ENCODE results near the gene TRAPPC13. TPM values are rescaled to one million over a fixed set of nuclear protein-coding genes. Genes with fewer than 3 reads are reported as not detected.
"Not testable (repeated sequence)": the region's sequence is repeated elsewhere in the genome, so short reads cannot be mapped to it uniquely, and the experiment has no call there.

The TRAPPC13 gene
- total RNA-seq, 2 experiments from 2014 or later = 24.4 to 24.5 TPM

DNA sequence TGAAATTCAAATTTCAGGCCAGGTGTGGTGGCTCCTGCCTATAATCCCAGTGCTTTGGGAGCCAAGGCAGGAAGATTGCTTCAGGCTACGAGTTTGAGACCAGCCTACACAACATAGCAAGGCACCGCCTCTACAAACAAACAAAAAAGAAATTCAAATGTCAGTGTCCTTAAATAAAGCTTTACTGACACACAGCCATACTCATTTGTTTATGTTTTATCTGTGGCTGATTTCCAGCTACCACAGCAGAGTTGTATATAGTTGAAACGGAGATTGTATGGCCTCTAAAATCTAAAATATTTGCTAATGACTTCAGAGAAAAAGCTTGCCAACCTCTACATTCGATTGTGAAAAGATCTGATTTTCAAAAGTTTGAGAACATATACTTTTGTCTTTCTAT lies 15.4 kb downstream of the TRAPPC13 start:
- H3K36me3 Mint-ChIP-seq (ENCODE audit: low read depth) = peaks cover 32% of the 10 kb centered on the region
- DNase-seq = no peak
- no peak overlapping the region for H3K4me3 Mint-ChIP-seq
- ChIA-PET CTCF (interaction anchor here (1.2 kb wide), 1 partner anchor 12 kb away, joined by 4 read pairs; no protein-coding TSS in a partner anchor), POLR2A (no interaction called here)
- no peaks in the 10 kb centered on the region for H3K27me3 Mint-ChIP-seq
- H3K9me3 Mint-ChIP-seq = no peaks in the 10 kb centered on the region
- H3K27ac Mint-ChIP-seq = no peak overlapping the region
- no peaks in the 10 kb centered on the region for H3K4me1 Mint-ChIP-seq

DNA sequence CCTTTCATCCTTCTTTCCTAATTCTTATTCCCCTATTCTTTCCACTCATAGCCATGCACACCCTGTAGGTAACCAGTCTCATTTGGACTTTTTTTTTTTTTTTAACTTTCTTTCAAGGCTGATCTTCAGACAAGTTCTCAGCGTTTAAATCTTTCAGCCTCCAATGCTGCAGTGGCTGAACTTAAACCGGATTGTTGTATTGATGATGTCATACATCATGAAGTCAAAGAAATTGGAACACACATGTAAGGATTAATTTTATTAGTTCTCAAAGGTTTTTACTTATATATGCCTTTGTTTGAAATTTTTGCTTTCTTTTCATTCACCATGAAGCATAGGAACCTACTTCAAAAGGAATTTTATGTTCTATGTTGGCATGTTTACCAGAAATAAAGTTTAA lies 22.1 kb downstream of the TRAPPC13 start:
- POLR2A ChIA-PET = no interaction called here
- no peak for DNase-seq
- Mint-ChIP-seq H3K36me3 (ENCODE audit: low read depth) (peaks cover 28% of the 10 kb centered on the region), H3K4me1 (peaks cover 1% of the 10 kb centered on the region), H3K9me3 (no peaks in the 10 kb centered on the region), H3K27me3 (no peaks in the 10 kb centered on the region), H3K4me3 (no peak overlapping the region), H3K27ac (no peak overlapping the region)
- CTCF ChIA-PET = interaction anchor here (0.6 kb wide), 1 partner anchor 82 kb away, joined by 3 read pairs; no protein-coding TSS in a partner anchor

DNA sequence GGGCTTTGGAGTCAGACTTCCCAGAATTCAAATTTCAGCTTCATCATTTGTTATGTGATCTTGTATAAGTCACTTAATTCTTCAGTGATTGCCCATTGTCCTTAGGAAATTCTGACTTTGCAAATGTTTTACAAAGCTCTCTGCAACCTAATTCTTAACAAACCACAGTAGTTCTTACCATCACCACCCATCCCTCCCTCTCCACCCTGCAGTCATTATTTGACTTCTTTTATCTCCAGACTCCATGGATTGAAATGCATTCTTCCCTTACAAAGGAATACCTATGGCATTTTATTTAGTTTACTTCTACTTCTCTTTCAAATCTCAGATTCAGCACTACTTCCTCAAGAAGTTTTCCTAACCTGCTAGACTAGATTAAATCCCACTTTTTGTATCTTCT lies 23.1 kb downstream of the TRAPPC13 start:
- peaks cover 1% of the 10 kb centered on the region for H3K4me1 Mint-ChIP-seq
- CTCF ChIA-PET = no interaction called here
- no peaks in the 10 kb centered on the region for H3K27me3 Mint-ChIP-seq
- no peak overlapping the region for H3K4me3 Mint-ChIP-seq
- peaks cover 26% of the 10 kb centered on the region for H3K36me3 Mint-ChIP-seq (ENCODE audit: low read depth)
- DNase-seq = no peak
- H3K9me3 Mint-ChIP-seq = no peaks in the 10 kb centered on the region
- POLR2A ChIA-PET = no interaction called here
- H3K27ac Mint-ChIP-seq = no peak overlapping the region

DNA sequence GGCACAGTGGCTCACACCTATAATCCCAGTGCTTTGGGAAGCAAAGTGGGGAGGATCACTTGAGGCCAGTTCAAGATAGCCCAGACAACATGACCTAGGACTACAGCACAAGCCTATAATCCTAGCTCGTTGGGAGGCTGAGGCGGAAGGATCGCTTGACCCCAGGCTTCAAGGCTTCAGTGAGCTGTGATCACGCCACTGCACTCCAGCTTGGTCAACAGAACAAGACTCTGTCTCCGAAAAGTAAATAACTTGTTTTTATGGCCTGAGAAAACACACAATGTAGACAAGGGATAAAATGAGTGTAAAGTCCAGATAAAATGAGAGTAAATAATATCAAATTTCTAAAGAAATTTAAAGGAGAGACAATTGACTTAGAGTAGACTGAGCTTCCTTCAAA lies 26.3 kb downstream of the TRAPPC13 start:
- peaks cover 1% of the 10 kb centered on the region for H3K4me1 Mint-ChIP-seq
- ChIA-PET POLR2A (no interaction called here), CTCF (interaction anchor here (0.9 to 1.7 kb wide), 3 partner anchors 8 to 15 kb away, joined by 3 to 4 read pairs (median 4); no protein-coding TSS in a partner anchor)
- H3K36me3 Mint-ChIP-seq (ENCODE audit: low read depth) = peaks cover 29% of the 10 kb centered on the region
- H3K9me3 Mint-ChIP-seq = no peaks in the 10 kb centered on the region
- H3K27me3 Mint-ChIP-seq = no peaks in the 10 kb centered on the region
- no peak overlapping the region for H3K4me3 Mint-ChIP-seq
- DNase-seq = no peak
- no peak overlapping the region for H3K27ac Mint-ChIP-seq

DNA sequence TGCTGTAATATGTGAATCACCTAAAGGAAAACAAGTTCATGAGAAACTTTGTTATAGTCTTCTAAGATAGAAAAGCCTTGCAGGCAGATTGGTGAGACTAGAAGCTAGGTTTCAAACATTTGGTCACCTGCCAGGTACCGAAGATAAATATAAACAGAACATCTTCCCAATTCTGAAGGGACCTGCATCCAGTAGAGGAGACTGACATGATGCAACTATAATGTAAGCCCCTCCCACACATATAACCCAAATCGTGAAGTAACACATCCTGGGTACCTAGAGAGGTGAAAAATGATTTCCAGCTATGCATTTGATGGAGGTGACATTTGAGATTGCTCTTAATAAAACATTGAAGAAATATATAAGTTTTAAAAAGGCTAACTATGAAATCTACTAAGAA lies 29.9 kb downstream of the TRAPPC13 start:
- Mint-ChIP-seq H3K9me3 (no peaks in the 10 kb centered on the region), H3K4me1 (no peaks in the 10 kb centered on the region), H3K27ac (no peak overlapping the region), H3K27me3 (no peaks in the 10 kb centered on the region), H3K4me3 (no peak overlapping the region), H3K36me3 (ENCODE audit: low read depth) (peaks cover 25% of the 10 kb centered on the region)
- ChIA-PET CTCF (interaction anchor here (0.6 kb wide), 1 partner anchor 10 kb away, joined by 3 read pairs; no protein-coding TSS in a partner anchor), POLR2A (no interaction called here)
- no peak for DNase-seq

DNA sequence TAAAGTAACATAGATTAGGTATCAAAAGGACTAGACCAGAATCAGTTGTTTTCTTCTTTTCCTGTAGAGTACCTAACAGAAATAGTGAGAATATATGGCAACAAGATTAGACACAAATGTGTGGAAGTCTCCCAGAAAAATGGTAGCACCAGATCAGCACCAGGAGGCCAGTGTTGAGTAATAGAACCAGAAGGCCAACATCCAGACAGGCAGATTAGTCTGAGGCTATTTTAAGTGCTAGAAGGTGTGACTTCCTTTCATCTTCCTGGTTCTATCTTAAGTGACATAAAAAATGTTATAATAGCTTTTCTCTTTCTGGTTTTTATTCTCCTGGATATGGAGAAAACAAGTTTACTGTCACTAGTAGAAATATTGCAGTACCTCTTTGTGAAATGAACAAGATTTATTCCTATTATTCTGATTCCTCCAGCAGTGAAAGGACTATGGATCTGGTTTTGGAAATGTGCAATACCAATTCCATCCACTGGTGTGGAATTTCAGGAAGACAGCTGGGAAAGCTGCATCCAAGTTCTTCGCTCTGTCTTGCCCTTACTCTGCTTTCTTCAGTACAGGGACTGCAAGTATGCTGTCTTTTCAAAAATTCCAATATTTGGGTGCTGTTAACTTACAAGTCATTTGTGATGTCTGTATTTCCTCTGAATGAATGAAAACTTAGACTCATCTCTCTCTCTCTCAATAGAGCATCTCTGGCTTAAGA lies 39.1 kb downstream of the TRAPPC13 start:
- peaks cover 26% of the 10 kb centered on the region for H3K36me3 Mint-ChIP-seq (ENCODE audit: low read depth)
- no peaks in the 10 kb centered on the region for H3K9me3 Mint-ChIP-seq
- H3K27ac Mint-ChIP-seq = no peak overlapping the region
- no peak for DNase-seq
- ChIA-PET POLR2A (no interaction called here), CTCF (interaction anchor here (1.0 kb wide), 1 partner anchor 12 kb away, joined by 3 read pairs; no protein-coding TSS in a partner anchor)
- no peaks in the 10 kb centered on the region for H3K27me3 Mint-ChIP-seq
- peaks cover 3% of the 10 kb centered on the region for H3K4me1 Mint-ChIP-seq
- no peak overlapping the region for H3K4me3 Mint-ChIP-seq

DNA sequence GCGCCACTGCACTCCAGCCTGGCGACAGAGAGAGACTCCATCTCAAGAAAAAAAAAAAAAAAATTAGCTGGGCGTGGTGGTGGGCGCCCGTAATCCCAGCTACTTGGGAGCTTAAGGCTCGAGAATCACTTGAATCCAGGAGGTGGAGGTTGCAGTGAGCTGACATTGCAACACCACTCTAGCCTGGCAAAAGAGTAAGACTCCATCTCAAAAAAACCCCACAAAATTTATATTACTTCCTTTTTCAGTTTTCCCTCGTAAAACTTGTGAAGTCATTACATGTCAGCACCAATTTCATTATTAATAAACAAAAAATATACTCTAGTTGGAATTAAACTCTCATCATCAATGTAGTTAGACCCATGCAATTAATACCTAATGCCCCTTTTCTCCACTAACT lies 43.9 kb downstream of the TRAPPC13 start:
- CTCF ChIA-PET = no interaction called here
- no peak overlapping the region for H3K27ac Mint-ChIP-seq
- no peaks in the 10 kb centered on the region for H3K9me3 Mint-ChIP-seq
- no peak overlapping the region for H3K4me3 Mint-ChIP-seq
- POLR2A ChIA-PET = no interaction called here
- H3K27me3 Mint-ChIP-seq = no peaks in the 10 kb centered on the region
- no peak for DNase-seq
- peaks cover 3% of the 10 kb centered on the region for H3K4me1 Mint-ChIP-seq
- H3K36me3 Mint-ChIP-seq (ENCODE audit: low read depth) = peaks cover 26% of the 10 kb centered on the region

DNA sequence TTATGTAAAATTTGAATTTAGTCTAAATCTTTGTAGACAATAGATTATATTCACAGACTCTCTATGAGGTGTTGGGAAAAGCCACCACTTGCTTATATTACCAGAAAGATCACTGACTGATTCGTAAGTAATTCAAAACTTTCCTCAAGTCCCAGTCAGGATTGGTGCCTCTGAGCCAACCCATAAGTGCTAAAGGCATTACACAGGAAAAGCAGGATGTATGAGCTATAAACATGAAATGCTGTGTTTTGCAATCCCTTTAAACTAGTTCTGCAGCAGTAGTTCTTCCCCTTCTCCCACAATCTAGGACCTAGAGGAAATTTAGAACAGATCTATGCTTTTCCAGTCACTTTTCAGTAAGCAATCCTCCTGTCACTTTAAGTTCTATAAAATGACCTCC lies 48.0 kb downstream of the TRAPPC13 start:
- Mint-ChIP-seq H3K27me3 (no peaks in the 10 kb centered on the region), H3K27ac (no peak overlapping the region), H3K4me1 (peaks cover 14% of the 10 kb centered on the region), H3K9me3 (no peaks in the 10 kb centered on the region), H3K36me3 (ENCODE audit: low read depth) (peaks cover 46% of the 10 kb centered on the region), H3K4me3 (no peak overlapping the region)
- ChIA-PET CTCF (no interaction called here), POLR2A (no interaction called here)
- DNase-seq = no peak

DNA sequence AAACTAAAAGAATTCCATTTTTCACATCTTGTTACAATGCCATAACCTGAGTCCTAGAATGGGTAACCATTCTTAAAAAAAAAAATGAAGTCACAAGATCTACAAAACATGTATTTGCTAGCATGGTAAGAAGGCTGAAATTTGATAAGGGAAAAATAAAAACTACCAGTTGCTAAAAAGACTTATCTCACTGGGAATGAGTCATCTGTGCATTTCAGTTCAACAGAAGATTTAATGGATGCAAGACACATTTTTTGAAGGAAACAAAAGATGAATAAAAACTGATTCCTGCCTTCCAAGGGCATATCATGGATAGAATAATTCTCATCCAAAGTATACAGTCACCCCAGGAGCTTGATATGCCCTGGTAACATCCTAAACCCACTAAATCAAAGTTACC lies 49.9 kb downstream of the TRAPPC13 start:
- H3K9me3 Mint-ChIP-seq = no peaks in the 10 kb centered on the region
- no peak overlapping the region for H3K27ac Mint-ChIP-seq
- POLR2A ChIA-PET = no interaction called here
- peaks cover 63% of the 10 kb centered on the region for H3K36me3 Mint-ChIP-seq (ENCODE audit: low read depth)
- H3K4me3 Mint-ChIP-seq = no peak overlapping the region
- no peak for DNase-seq
- no peaks in the 10 kb centered on the region for H3K27me3 Mint-ChIP-seq
- peaks cover 14% of the 10 kb centered on the region for H3K4me1 Mint-ChIP-seq
- CTCF ChIA-PET = no interaction called here

DNA sequence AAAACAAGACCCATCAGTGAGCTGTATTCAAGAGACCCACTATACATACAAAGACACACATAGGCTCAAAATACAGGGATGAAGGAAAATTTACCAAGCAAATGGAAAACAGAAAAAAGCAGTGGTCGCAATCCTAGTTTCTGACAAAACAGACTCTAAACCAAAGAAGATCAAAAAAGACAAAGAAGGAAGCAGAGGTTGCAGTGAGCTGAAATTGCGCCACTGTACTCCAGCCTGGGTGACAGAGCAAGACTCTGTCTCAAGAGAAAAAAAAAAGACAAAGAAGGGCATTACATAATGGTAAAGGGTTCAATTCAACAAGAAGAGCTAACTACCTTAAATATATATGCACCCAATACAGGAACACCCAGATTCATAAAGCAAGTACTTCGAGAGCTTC lies 51.2 kb downstream of the TRAPPC13 start:
- H3K27me3 Mint-ChIP-seq, CTCF ChIA-PET, POLR2A ChIA-PET, H3K4me3 Mint-ChIP-seq, H3K27ac Mint-ChIP-seq, H3K9me3 Mint-ChIP-seq, DNase-seq: not testable (repeated sequence)
- Mint-ChIP-seq H3K4me1 (peaks cover 14% of the 10 kb centered on the region), H3K36me3 (ENCODE audit: low read depth) (peaks cover 70% of the 10 kb centered on the region)

DNA sequence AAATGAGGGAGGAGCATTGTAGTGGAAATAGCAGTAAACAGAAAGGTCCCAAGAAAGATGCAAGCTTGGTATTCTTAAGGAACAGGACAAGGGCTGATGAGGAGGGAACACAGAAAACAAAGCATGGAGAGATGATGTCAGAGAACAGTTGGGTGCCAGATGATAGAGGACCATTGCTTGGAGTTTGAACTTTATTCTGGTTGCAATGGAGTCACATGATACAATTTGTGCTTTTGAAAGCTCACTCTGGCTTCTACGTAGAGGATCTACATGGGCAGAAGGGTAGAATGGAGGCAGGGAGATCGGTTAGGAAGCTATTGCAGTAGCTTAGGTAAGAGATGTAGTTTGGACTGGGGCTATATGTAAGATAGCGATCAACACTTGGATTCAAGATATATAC lies 57.3 kb downstream of the TRAPPC13 start:
- H3K4me1 Mint-ChIP-seq = peaks cover under 1% of the 10 kb centered on the region
- peaks cover 61% of the 10 kb centered on the region for H3K36me3 Mint-ChIP-seq (ENCODE audit: low read depth)
- no peak overlapping the region for H3K4me3 Mint-ChIP-seq
- no peaks in the 10 kb centered on the region for H3K27me3 Mint-ChIP-seq
- ChIA-PET POLR2A (no interaction called here), CTCF (no interaction called here)
- no peaks in the 10 kb centered on the region for H3K9me3 Mint-ChIP-seq
- DNase-seq = no peak
- no peak overlapping the region for H3K27ac Mint-ChIP-seq

DNA sequence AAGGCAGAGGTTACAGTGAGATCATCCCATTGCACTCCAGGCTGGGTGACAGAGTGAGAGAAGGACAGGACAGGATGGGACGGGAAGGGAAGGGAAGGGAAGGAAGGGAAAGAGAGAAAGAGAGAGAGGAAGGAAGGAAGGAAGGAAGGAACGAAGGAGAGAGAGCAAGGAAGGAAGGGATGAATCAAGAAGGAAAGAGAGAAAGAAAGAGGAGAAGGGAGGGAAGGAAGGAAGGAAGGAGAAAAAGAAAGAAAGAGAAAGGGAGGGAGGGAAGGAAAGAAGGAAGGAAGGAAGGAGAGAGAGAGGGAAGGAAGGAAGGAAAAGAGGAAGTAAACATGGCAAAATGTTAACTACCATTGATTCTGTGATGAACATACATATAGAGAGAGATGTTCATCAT lies 68.3 kb downstream of the TRAPPC13 start:
- DNase-seq = no peak
- Mint-ChIP-seq H3K27ac (no peak overlapping the region), H3K36me3 (ENCODE audit: low read depth) (peaks cover 19% of the 10 kb centered on the region), H3K4me3 (no peak overlapping the region), H3K9me3 (no peaks in the 10 kb centered on the region), H3K27me3 (no peaks in the 10 kb centered on the region), H3K4me1 (no peaks in the 10 kb centered on the region)
- ChIA-PET POLR2A (no interaction called here), CTCF (interaction anchor here (1.4 kb wide), 1 partner anchor 23 kb away, joined by 3 read pairs; no protein-coding TSS in a partner anchor)

DNA sequence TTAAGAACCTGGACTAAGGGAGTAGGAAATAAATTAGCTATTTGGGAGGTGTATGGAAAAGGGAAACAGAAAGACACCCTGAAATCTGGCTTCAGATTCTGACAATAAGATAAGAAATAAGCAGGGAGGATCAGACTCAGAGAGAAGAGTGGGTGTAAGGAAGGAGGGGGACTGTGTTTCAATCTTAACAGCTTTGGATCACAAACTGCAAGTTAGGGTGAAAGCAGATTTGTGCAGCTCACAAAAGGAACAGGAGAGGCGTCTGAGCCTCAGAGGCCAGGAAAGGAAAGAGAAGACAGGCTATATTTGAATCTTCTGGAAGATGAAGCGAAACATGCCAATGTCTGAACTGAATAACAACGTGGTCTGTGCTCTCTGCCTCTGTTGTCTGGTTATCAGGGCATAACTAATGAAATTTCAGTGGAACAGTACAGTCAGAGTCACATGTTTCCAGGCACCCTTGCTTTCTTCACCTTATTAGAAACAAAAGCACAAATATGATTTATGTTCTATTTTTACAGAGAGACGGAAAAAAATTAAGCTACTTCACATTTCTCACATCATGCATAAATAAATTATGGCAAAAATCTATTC lies 70.4 kb downstream of the TRAPPC13 start:
- H3K4me1 Mint-ChIP-seq = no peaks in the 10 kb centered on the region
- ChIA-PET CTCF (interaction anchor here (0.9 kb wide), 1 partner anchor 16 kb away, joined by 3 read pairs; no protein-coding TSS in a partner anchor), POLR2A (no interaction called here)
- H3K9me3 Mint-ChIP-seq = no peaks in the 10 kb centered on the region
- H3K36me3 Mint-ChIP-seq (ENCODE audit: low read depth) = peaks cover 36% of the 10 kb centered on the region
- H3K27me3 Mint-ChIP-seq = no peaks in the 10 kb centered on the region
- H3K4me3 Mint-ChIP-seq = no peak overlapping the region
- DNase-seq = no peak
- no peak overlapping the region for H3K27ac Mint-ChIP-seq
